Stimulated activated naive B cell treated with anti-CD40 and anti-IgM and Interleukin-4, amounts not matched to agents 10 μg/mL and 1 μg/mL and 100 μg/mL, for 72 hours (primary cell): ENCODE results near the gene ATG13.
A peak's percentile ranks its signal among the peaks of the same experiment; 100 is the strongest.

Experiments
- ATAC-seq, 2 donors: fragments of 150-1000 bp; cut with Tn5 transposase; replicated peaks; 2 replicates each; pipeline ENCODE4 v1.10.0; 2021; ENCODE audit warnings: moderate library complexity in 1 of 2
- DNase-seq: peaks from one replicate; pipeline ENCODE4 v3.0.0; 2021
- H3K27ac Mint-ChIP-seq: one replicate; pipeline ENCODE4 v1.8.0; 2022; ENCODE audit warnings: mild to moderate bottlenecking, mixed read lengths
- H3K27me3 Mint-ChIP-seq, 2 donors: one replicate each; pipeline ENCODE4 v1.8.0; 2022; ENCODE audit warnings: mixed read lengths in 2 of 2
- H3K36me3 Mint-ChIP-seq, 2 donors: one replicate each; pipeline ENCODE4 v1.8.0; 2022; ENCODE audit warnings: mixed read lengths in 2 of 2, mild to moderate bottlenecking in 1 of 2
- H3K4me1 Mint-ChIP-seq, 2 donors: one replicate each; pipeline ENCODE4 v1.8.0; 2022; ENCODE audit warnings: mixed read lengths in 2 of 2, mild to moderate bottlenecking in 1 of 2
- H3K4me3 Mint-ChIP-seq, 2 donors: one replicate each; pipeline ENCODE4 v1.8.0; 2022; ENCODE audit warnings: mild to moderate bottlenecking in 2 of 2, mixed read lengths in 2 of 2, moderate library complexity in 1 of 2
- H3K9me3 Mint-ChIP-seq, 2 donors: one replicate each; pipeline ENCODE4 v1.8.0; 2022; ENCODE audit warnings: mixed read lengths in 2 of 2, mild to moderate bottlenecking in 1 of 2

ATG13 gene

GRCh38 chr11:46719048-46719542 is 101.7 kb downstream of the ATG13 start, which contains the start of gene F2:
F2 (plus strand) TSS chr11:46719213; CDS start chr11:46719236, 23 bp downstream.
- DNase-seq (no peak), ATAC-seq (no peak)
- Mint-ChIP-seq H3K9me3 (no peaks in the 10 kb centered on the region), H3K4me1 (no peaks in the 10 kb centered on the region), H3K27me3 (no peaks in the 10 kb centered on the region), H3K36me3 (no peaks in the 10 kb centered on the region), H3K4me3 (no peak within 1 kb of the TSS), H3K27ac (no peak within 1 kb of the TSS)

- peak in 1 of 2 donors; percentile 16 for ATAC-seq
- Mint-ChIP-seq H3K36me3 (no peaks in the 10 kb centered on the region), H3K4me1 (no peaks in the 10 kb centered on the region)
Measured at GRCh38 chr11:46719543-46720218, 102.3 kb downstream of the ATG13 start.

GRCh38 chr11:46721286-46721685 is 103.9 kb downstream of the ATG13 start:
- ATAC-seq (no peak), DNase-seq (no peak)
- no peak overlapping the region for H3K27ac Mint-ChIP-seq
- no peaks in the 10 kb centered on the region for H3K27me3 Mint-ChIP-seq
- no peaks in the 10 kb centered on the region for H3K9me3 Mint-ChIP-seq
- H3K4me1 Mint-ChIP-seq, result no peaks in the 10 kb centered on the region
- no peak overlapping the region for H3K4me3 Mint-ChIP-seq
- no peaks in the 10 kb centered on the region for H3K36me3 Mint-ChIP-seq

More at GRCh38 chr11:46719543-46720218, 102.3 kb downstream of the ATG13 start:
- no peaks in the 10 kb centered on the region for H3K27me3 Mint-ChIP-seq
- H3K27ac Mint-ChIP-seq, result no peak overlapping the region
- no peak overlapping the region for H3K4me3 Mint-ChIP-seq
- no peaks in the 10 kb centered on the region for H3K9me3 Mint-ChIP-seq
- DNase-seq, result no peak

GRCh38 chr11:46722566-46723358 is 105.4 kb downstream of the ATG13 start:
- H3K4me3 Mint-ChIP-seq, result no peak overlapping the region
- H3K27ac Mint-ChIP-seq, result no peak overlapping the region
- no peaks in the 10 kb centered on the region for H3K27me3 Mint-ChIP-seq
- no peak for ATAC-seq
- DNase-seq, result no peak
- no peaks in the 10 kb centered on the region for H3K36me3 Mint-ChIP-seq
- no peaks in the 10 kb centered on the region for H3K9me3 Mint-ChIP-seq
- no peaks in the 10 kb centered on the region for H3K4me1 Mint-ChIP-seq

GRCh38 chr11:46723359-46723680 is 106.0 kb downstream of the ATG13 start:
- Mint-ChIP-seq H3K27me3 (no peaks in the 10 kb centered on the region), H3K4me3 (no peak overlapping the region), H3K36me3 (no peaks in the 10 kb centered on the region), H3K27ac (no peak overlapping the region), H3K9me3 (no peaks in the 10 kb centered on the region), H3K4me1 (no peaks in the 10 kb centered on the region)
- no peak for ATAC-seq
- DNase-seq, result no peak

GRCh38 chr11:46724088-46724487 is 106.7 kb downstream of the ATG13 start:
- no peak overlapping the region for H3K4me3 Mint-ChIP-seq
- no peaks in the 10 kb centered on the region for H3K4me1 Mint-ChIP-seq
- H3K9me3 Mint-ChIP-seq, result no peaks in the 10 kb centered on the region
- no peaks in the 10 kb centered on the region for H3K27me3 Mint-ChIP-seq
- ATAC-seq (peak in 1 of 2 donors; percentile 50), DNase-seq (no peak)
- no peaks in the 10 kb centered on the region for H3K36me3 Mint-ChIP-seq
- H3K27ac Mint-ChIP-seq, result no peak overlapping the region
